GM12875 (cell line): Measurements from ENCODE around the gene PRKCA.

Experiments used
- H3K4me3 ChIP-seq: one replicate; pipeline ENCODE4 v1.5.1; 2011; ENCODE audit warnings: low read depth, low read length, control low read depth
- TF ChIP-seq, protein P1 (sequence below): IDR thresholded peaks from 2 replicates; pipeline ENCODE4 v1.5.1; 2011; ENCODE audit warnings: low read depth, mild to moderate bottlenecking, control low read depth, inconsistent platforms, low read length, moderate library complexity, borderline replicate concordance; ENCODE audit not compliant: insufficient read depth

PRKCA gene

GRCh38 chr17:66807182-66807581 is 504.8 kb downstream of the PRKCA start:
- TF ChIP-seq, protein P1, sequence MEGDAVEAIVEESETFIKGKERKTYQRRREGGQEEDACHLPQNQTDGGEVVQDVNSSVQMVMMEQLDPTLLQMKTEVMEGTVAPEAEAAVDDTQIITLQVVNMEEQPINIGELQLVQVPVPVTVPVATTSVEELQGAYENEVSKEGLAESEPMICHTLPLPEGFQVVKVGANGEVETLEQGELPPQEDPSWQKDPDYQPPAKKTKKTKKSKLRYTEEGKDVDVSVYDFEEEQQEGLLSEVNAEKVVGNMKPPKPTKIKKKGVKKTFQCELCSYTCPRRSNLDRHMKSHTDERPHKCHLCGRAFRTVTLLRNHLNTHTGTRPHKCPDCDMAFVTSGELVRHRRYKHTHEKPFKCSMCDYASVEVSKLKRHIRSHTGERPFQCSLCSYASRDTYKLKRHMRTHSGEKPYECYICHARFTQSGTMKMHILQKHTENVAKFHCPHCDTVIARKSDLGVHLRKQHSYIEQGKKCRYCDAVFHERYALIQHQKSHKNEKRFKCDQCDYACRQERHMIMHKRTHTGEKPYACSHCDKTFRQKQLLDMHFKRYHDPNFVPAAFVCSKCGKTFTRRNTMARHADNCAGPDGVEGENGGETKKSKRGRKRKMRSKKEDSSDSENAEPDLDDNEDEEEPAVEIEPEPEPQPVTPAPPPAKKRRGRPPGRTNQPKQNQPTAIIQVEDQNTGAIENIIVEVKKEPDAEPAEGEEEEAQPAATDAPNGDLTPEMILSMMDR: no peak
- no peak overlapping the region for H3K4me3 ChIP-seq

GRCh38 chr17:66809408-66809807 is 507.0 kb downstream of the PRKCA start:
- no peak overlapping the region for H3K4me3 ChIP-seq
- TF ChIP-seq, protein P1: no peak

- TF ChIP-seq, protein P1: no peak
- no peak overlapping the region for H3K4me3 ChIP-seq
Measured at GRCh38 chr17:66810951-66811682, 508.7 kb downstream of the PRKCA start.

GRCh38 chr17:66811683-66812054 is 509.3 kb downstream of the PRKCA start:
- H3K4me3 ChIP-seq: no peak overlapping the region
- TF ChIP-seq, protein P1: no peak

DNA sequence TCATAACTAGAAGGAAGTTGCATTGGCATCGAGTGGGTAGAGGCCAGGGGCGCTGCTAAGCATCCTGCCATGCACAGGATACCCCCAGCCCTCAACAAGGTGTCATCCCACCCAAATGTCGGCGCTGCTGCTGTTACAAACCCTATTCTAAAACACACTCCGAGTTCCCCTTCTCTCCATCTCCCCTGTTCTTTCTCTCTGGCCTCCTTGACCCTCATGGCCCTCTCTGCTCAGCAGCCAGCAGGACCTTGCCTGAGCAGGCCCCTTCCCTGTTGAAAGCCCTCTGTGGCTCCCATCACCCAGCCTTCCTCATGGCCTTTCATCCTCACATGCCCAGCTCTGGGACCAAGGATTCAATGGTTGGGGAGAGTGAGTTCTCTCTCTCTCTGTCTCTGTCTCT is 510.2 kb downstream of the PRKCA start:
- TF ChIP-seq, protein P1: no peak

DNA sequence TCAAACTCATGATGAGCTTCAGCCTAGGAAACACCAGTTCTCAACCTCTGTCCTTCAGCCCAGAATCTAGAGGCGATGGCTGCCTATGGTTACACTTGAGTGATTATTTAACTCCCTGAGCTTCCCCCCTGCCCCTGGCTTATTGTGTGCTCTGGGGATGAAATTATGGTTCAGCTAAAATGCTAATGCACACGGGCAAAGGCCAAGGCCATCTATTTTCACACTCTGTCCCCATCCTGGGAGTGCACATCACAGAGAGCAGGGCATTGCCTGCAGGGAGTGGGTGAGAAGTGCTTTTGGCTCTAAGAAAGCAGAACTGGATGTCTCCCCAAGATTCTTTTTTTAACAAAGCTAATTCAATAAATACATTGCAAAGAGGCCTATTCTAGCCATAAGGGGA is 510.9 kb downstream of the PRKCA start:
- TF ChIP-seq, protein P1: no peak
- H3K4me3 ChIP-seq: no peak overlapping the region

More for the DNA sequence above, 510.2 kb downstream of the PRKCA start:
- no peak overlapping the region for H3K4me3 ChIP-seq

DNA sequence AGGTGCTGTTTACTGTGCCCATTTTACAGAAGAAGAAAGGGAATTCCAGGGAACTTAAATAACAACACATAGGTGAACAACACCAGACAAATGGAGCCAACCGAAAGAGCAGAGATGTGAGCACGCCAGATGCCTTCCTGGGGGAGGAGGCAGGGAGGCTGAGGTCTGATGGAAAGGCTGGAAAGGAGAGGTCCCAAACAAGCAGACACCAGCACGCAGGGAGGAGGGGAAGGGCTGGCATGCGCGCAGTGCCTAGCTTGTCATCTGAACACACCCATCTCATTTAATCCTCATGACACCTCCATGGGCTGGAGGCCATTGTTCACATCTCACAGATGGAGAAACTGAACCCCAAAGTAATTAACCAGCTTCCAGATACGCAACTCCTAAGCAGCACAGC is 511.6 kb downstream of the PRKCA start:
- H3K4me3 ChIP-seq: no peak overlapping the region
- TF ChIP-seq, protein P1: no peak
